GM12891 (cell line): ENCODE results near the gene PYGO1.

ENCODE experiments used
- POLR2A ChIP-seq: IDR thresholded peaks from 2 replicates; pipeline ENCODE4 v1.6.1; 2011; ENCODE audit warnings: low read depth, low read length, control low read depth
- POLR2AphosphoS5 ChIP-seq: IDR thresholded peaks from 2 replicates; pipeline ENCODE4 v1.6.1; 2011; ENCODE audit warnings: low read depth, low read length, control low read depth
- POU2F2 ChIP-seq: IDR thresholded peaks from 2 replicates; pipeline ENCODE4 v1.6.1; 2011; ENCODE audit warnings: low read depth, mild to moderate bottlenecking, control low read depth, low read length, moderate library complexity
- SPI1 ChIP-seq: IDR thresholded peaks from 2 replicates; pipeline ENCODE4 v1.6.1; 2011; ENCODE audit warnings: low read depth, low read length, control low read depth
- TAF1 ChIP-seq: IDR thresholded peaks from 2 replicates; pipeline ENCODE4 v1.6.1; 2011; ENCODE audit warnings: low read depth, low read length, control low read depth

DNA sequence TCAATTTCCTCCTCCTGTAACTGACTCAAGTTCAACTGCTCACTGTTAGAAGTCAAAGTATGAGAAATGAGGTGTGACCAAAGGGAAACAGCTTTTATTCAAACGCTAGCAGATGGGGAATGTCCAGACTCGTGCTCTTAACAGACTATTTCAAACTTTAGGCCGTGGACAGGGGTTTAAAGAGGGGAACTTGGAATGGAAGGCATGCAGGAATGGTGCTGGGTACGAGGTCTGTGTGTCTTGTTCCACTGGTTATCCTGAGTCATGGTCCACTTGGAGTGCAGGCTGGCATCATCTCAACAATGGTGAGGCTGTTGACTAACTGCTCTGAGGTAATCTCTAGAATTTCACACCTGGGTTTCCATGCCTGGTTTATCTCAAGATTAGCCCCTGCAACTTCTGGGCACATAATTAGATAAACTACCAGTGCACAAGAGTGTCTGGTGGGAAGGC lies 57.3 kb downstream of the PYGO1 start:
- TF ChIP-seq POLR2AphosphoS5 = no peak
- no peak for TF ChIP-seq POLR2A
- TF ChIP-seq TAF1 = no peak
- TF ChIP-seq SPI1 = no peak
- TF ChIP-seq POU2F2 = no peak
